Activated B cell treated with CpG ODN at 0.5 μM for 24 hours (primary cell): ENCODE results near the gene FXYD7. TPM values are rescaled to one million over a fixed set of nuclear protein-coding genes. Genes with fewer than 3 reads are reported as not detected.

ENCODE experiments used
- ATAC-seq: fragments of 200-7000 bp; cut with Tn5 transposase; one replicate; pipeline ENCODE4 v1.10.0; 2021; ENCODE audit warnings: low read depth, mild to moderate bottlenecking, moderate library complexity
- CTCF ChIA-PET: fragments of 350-600 bp; sonication (Branson Sonifier 250); formaldehyde crosslinking; loops from one replicate; lab custom pipeline; 2021; ENCODE audit warnings: antibody characterized with exemption; lab: Charles Lee
- POLR2A ChIA-PET: fragments of 350-600 bp; sonication (Branson Sonifier 250); formaldehyde crosslinking; loops from one replicate; lab custom pipeline; 2021; ENCODE audit warnings: antibody characterized with exemption; lab: Charles Lee
- DNase-seq: peaks from one replicate; pipeline ENCODE4 v3.0.0; 2022
- H3K27ac Mint-ChIP-seq: one replicate; pipeline ENCODE4 v1.8.0; 2020; ENCODE audit warnings: mixed read lengths
- H3K27me3 Mint-ChIP-seq: one replicate; pipeline ENCODE4 v1.8.0; 2021; ENCODE audit warnings: mixed read lengths
- H3K36me3 Mint-ChIP-seq: one replicate; pipeline ENCODE4 v1.8.0; 2021; ENCODE audit warnings: low read depth, mixed read lengths
- H3K4me1 Mint-ChIP-seq: one replicate; pipeline ENCODE4 v1.8.0; 2021; ENCODE audit warnings: mixed read lengths
- H3K4me3 Mint-ChIP-seq: one replicate; pipeline ENCODE4 v1.8.0; 2020; ENCODE audit warnings: mild to moderate bottlenecking, mixed read lengths
- H3K9me3 Mint-ChIP-seq: one replicate; pipeline ENCODE4 v1.8.0; 2020; ENCODE audit warnings: mixed read lengths
- intact Hi-C: fragments of 100-400 bp; cut with micrococcal nuclease; formaldehyde crosslinking; loops from one replicate; pipeline ENCODE4 v1.15.1; 2024
- total RNA-seq: library from RNA; stranded (reverse); gene quantifications from 2 replicates; pipeline ENCODE4 v1.2.3, GENCODE V29; 2022
- TF ChIP-seq, protein P1 (sequence below): fragments of 200-600 bp; IDR thresholded peaks from one replicate; pipeline ENCODE4 v1.8.0; 2022; ENCODE audit warnings: antibody characterized with exemption, mild to moderate bottlenecking

Gene FXYD7
- total RNA-seq, 1 donor from 2014 or later: 3.0 TPM

DNA sequence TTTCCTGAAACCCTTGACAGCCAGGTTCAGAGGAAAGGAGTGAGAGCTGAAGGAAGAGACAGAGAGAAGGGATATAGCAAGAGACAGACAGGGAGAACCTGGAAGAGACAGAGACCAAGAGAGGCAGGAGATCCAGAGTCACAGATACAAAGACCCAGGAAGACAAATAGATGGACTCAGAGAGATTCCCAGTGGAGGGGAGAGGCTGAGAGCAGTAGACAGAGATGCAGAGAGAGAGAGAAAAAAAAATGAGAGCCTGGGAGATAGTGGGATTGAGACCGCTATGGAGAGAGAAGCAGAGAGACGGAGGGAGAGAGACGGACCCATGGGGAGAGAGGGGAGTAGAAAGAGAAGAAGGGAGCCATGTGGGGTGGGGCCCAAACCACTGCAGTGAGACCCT is 763 bp downstream of the FXYD7 start:
- H3K4me1 Mint-ChIP-seq: peaks cover 30% of the 10 kb centered on the region
- ChIA-PET CTCF (interaction anchor here (1.3 to 3.6 kb wide), 3 partner anchors 63 to 93 kb away, joined by 4 to 27 read pairs (median 5); no protein-coding TSS in a partner anchor), POLR2A (interaction anchor here (0.7 to 3.6 kb wide), 3 partner anchors 10 to 203 kb away, joined by 3 to 36 read pairs (median 3); partner anchors contain the start of gene FXYD5)
- intact Hi-C loops: loop anchor here (2.0 to 5.0 kb wide), 3 partner anchors 125 to 318 kb away; partner anchors contain the start of genes CD22 and USF2
- no peak overlapping the region for H3K4me3 Mint-ChIP-seq
- no peak for ATAC-seq
- H3K36me3 Mint-ChIP-seq: no peaks in the 10 kb centered on the region
- H3K9me3 Mint-ChIP-seq: no peaks in the 10 kb centered on the region
- TF ChIP-seq, protein P1, sequence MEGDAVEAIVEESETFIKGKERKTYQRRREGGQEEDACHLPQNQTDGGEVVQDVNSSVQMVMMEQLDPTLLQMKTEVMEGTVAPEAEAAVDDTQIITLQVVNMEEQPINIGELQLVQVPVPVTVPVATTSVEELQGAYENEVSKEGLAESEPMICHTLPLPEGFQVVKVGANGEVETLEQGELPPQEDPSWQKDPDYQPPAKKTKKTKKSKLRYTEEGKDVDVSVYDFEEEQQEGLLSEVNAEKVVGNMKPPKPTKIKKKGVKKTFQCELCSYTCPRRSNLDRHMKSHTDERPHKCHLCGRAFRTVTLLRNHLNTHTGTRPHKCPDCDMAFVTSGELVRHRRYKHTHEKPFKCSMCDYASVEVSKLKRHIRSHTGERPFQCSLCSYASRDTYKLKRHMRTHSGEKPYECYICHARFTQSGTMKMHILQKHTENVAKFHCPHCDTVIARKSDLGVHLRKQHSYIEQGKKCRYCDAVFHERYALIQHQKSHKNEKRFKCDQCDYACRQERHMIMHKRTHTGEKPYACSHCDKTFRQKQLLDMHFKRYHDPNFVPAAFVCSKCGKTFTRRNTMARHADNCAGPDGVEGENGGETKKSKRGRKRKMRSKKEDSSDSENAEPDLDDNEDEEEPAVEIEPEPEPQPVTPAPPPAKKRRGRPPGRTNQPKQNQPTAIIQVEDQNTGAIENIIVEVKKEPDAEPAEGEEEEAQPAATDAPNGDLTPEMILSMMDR: no peak
- H3K27ac Mint-ChIP-seq: no peak overlapping the region
- H3K27me3 Mint-ChIP-seq: no peaks in the 10 kb centered on the region
- no peak for DNase-seq

DNA sequence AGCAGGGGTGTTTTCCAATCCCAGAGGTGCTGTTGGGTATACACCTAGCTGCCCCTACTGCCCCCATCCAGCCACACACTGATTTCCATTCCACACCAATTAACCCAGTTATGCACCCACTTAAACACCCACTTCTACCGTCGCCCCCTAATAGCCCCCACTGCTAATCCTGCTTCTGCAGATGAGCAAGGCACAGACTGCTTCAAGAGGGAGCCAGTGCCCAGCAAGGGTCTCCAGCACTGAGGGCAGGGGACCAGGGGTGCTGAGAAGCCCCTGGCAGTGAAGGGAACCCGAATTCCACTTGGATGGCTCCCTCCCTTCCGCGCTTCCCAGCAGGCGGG is 1.2 kb downstream of the FXYD7 start:
- no peaks in the 10 kb centered on the region for H3K36me3 Mint-ChIP-seq
- no peaks in the 10 kb centered on the region for H3K27me3 Mint-ChIP-seq
- TF ChIP-seq, protein P1: no peak
- no peak overlapping the region for H3K27ac Mint-ChIP-seq
- CTCF ChIA-PET: interaction anchor here (3.6 kb wide), 1 partner anchor 73 kb away, joined by 27 read pairs; no protein-coding TSS in a partner anchor
- intact Hi-C loops: loop anchor here (5.0 kb wide), 2 partner anchors 183 to 318 kb away; partner anchors contain the start of gene CD22
- no peak for DNase-seq
- no peaks in the 10 kb centered on the region for H3K9me3 Mint-ChIP-seq
- peaks cover 30% of the 10 kb centered on the region for H3K4me1 Mint-ChIP-seq
- POLR2A ChIA-PET: interaction anchor here (0.7 to 3.6 kb wide), 3 partner anchors 10 to 125 kb away, joined by 3 to 36 read pairs (median 4); partner anchors contain the start of gene FXYD5
- no peak for ATAC-seq
- no peak overlapping the region for H3K4me3 Mint-ChIP-seq

DNA sequence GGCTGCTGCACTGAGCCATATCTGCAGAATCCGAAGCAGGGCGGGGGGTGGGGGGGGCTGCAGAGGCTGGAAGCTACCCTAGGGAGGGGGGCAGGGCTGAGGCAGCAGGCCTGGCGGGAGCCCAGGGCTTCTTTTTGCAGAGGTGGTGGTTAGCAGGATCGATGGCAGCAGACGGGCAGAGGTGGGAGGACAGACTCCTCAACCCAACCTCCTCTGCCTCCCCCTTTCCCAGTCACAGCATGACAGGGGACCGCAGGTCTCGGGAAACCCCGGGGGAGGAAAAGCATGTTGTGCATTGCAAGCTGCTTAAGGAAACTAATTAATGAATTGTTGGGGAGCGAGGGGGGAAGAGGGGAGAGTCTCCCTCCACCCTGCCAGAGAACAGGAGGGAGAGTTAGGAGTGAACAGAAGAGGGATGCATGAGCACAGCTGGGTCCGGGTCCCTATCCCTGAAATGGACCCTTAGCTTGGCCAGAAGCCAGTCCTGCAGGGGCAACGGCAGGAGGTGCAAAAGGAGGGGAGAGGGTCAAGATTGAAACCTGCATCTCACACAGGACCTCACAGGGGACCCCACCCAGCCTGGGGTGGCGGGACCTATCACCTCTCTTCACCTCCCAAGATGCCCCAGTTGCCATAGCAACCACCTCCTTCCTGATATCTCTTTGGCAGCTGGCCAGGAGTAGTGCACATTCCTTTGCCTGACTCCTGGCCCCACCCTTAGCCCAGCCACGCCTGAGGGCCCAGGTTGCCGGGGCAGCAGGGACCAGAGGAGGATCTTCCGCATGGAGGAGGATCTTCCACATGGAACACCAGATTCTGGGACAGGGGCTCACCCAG is 1.8 kb downstream of the FXYD7 start:
- ChIA-PET CTCF (no interaction called here), POLR2A (interaction anchor here (0.7 to 1.2 kb wide), 2 partner anchors 67 to 125 kb away, joined by 3 to 4 read pairs; no protein-coding TSS in a partner anchor)
- H3K4me3 Mint-ChIP-seq: no peak overlapping the region
- H3K36me3 Mint-ChIP-seq: no peaks in the 10 kb centered on the region
- no peaks in the 10 kb centered on the region for H3K27me3 Mint-ChIP-seq
- no peaks in the 10 kb centered on the region for H3K9me3 Mint-ChIP-seq
- intact Hi-C loops: loop anchor here (5.0 kb wide), 2 partner anchors 182 to 317 kb away; partner anchors contain the start of gene CD22
- H3K27ac Mint-ChIP-seq: no peak overlapping the region
- TF ChIP-seq, protein P1: no peak
- ATAC-seq (no peak), DNase-seq (no peak)
- peaks cover 30% of the 10 kb centered on the region for H3K4me1 Mint-ChIP-seq

DNA sequence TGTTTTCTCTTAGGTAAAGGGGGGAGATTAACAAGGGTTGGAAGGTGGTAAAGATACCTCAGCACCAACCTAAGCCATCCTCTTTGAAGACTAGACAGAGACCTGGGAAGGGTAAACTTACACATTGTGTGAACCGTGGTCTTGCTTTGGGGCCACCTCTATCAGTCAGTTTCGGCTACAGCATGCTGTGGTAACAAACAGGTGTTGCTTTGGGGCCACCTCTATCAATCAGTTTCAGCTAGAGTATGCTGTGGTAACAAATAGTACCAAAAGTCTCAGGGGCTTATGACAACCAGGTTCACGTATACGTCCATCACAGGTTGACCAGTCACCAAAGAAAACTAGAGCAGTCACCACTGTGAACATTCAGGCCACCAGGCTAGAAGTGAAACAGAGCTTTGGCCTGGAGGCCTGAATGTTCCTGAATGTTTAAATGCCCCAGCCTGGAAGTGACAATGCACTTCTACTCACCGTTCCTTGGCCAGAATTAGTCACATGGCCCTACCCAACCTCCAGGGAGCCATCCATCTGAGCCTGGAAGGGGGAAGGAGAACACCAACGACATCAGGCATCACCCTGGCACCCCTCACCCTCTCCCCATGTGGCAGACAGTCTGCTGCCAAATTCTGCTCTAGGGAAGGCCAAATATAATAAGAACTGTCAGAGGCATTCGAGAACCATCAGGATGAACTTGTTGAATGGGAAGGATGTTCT is 3.8 kb downstream of the FXYD7 start:
- Mint-ChIP-seq H3K4me3 (no peak overlapping the region), H3K27ac (no peak overlapping the region), H3K9me3 (no peaks in the 10 kb centered on the region), H3K27me3 (no peaks in the 10 kb centered on the region), H3K4me1 (peaks cover 18% of the 10 kb centered on the region), H3K36me3 (no peaks in the 10 kb centered on the region)
- intact Hi-C loops: no loop called here
- TF ChIP-seq, protein P1: no peak
- ChIA-PET CTCF (no interaction called here), POLR2A (interaction anchor here (0.7 kb wide), 1 partner anchor 239 kb away, joined by 3 read pairs; no protein-coding TSS in a partner anchor)
- ATAC-seq (no peak), DNase-seq (no peak)
